ENCODE results near the gene PLS3.
"Not testable (repeated sequence)": the region's sequence is repeated elsewhere in the genome, so short reads cannot be mapped to it uniquely, and the experiment has no call there.

The PLS3 gene

GRCh38 chrX:115560978-115561604 lies at the start of gene PLS3:
Gene PLS3, plus strand, starts transcription at chrX:115561174. Its CDS starts 49,077 bp downstream, at chrX:115610251.
- DNase-seq, result peak; percentile 41

GRCh38 chrX:115518113-115518512 lies 42.9 kb upstream of the PLS3 start:
- no peak for DNase-seq

GRCh38 chrX:115521741-115522140 lies 39.2 kb upstream of the PLS3 start:
- DNase-seq, result no peak

- no peak for DNase-seq
Measured at GRCh38 chrX:115522952-115523351, 38.0 kb upstream of the PLS3 start.

- no peak for DNase-seq
Measured at GRCh38 chrX:115525486-115525885, 35.5 kb upstream of the PLS3 start.

- DNase-seq, result no peak
Measured at GRCh38 chrX:115531818-115532403, 29.1 kb upstream of the PLS3 start.

GRCh38 chrX:115533485-115533884 lies 27.5 kb upstream of the PLS3 start:
- DNase-seq, result no peak

GRCh38 chrX:115534383-115534782 lies 26.6 kb upstream of the PLS3 start:
- DNase-seq, result no peak

- no peak for DNase-seq
Measured at GRCh38 chrX:115535421-115535820, 25.6 kb upstream of the PLS3 start.

- DNase-seq, result no peak
Measured at GRCh38 chrX:115535844-115536243, 25.1 kb upstream of the PLS3 start.

- no peak for DNase-seq
Measured at GRCh38 chrX:115539841-115540240, 21.1 kb upstream of the PLS3 start.

GRCh38 chrX:115541045-115541444 lies 19.9 kb upstream of the PLS3 start:
- not testable (repeated sequence) for DNase-seq

- DNase-seq, result no peak
Measured at GRCh38 chrX:115547448-115547847, 13.5 kb upstream of the PLS3 start.

GRCh38 chrX:115549008-115549407 lies 12.0 kb upstream of the PLS3 start:
- no peak for DNase-seq

- DNase-seq, result no peak
Measured at GRCh38 chrX:115553171-115553570, 7.8 kb upstream of the PLS3 start.

GRCh38 chrX:115559672-115560071 lies 1.3 kb upstream of the PLS3 start:
- no peak for DNase-seq

- no peak for DNase-seq
Measured at GRCh38 chrX:115560211-115560977, 580 bp upstream of the PLS3 start.

- DNase-seq, result peak; percentile 15
Measured at GRCh38 chrX:115561605-115562479, 868 bp downstream of the PLS3 start.

GRCh38 chrX:115562480-115562847 lies 1.5 kb downstream of the PLS3 start:
- no peak for DNase-seq

- no peak for DNase-seq
Measured at GRCh38 chrX:115563633-115564162, 2.7 kb downstream of the PLS3 start.

GRCh38 chrX:115564243-115564642 lies 3.3 kb downstream of the PLS3 start:
- no peak for DNase-seq

- no peak for DNase-seq
Measured at GRCh38 chrX:115565888-115566287, 4.9 kb downstream of the PLS3 start.

- DNase-seq, result no peak
Measured at GRCh38 chrX:115571712-115572111, 10.7 kb downstream of the PLS3 start.
